ES-I3 (cell line): ENCODE data around the gene PDLIM7.

Experiments
- H3K36me3 ChIP-seq: 2 replicates; pipeline ENCODE4 v1.6.1; 2013; ENCODE audit warnings: mild to moderate bottlenecking, low read length, control low read depth, moderate library complexity; ENCODE audit not compliant: insufficient read depth
- H3K4me1 ChIP-seq: 2 replicates; pipeline ENCODE4 v1.6.1; 2013; ENCODE audit warnings: mild to moderate bottlenecking, control low read depth, low read length; ENCODE audit not compliant: insufficient read depth
- H3K9ac ChIP-seq: 2 replicates; pipeline ENCODE4 v1.6.1; 2013; ENCODE audit warnings: low read depth, mild to moderate bottlenecking, low read length, moderate library complexity
- H3K9me3 ChIP-seq: 2 replicates; pipeline ENCODE4 v1.6.1; 2013; ENCODE audit warnings: mild to moderate bottlenecking, low read length, moderate library complexity; ENCODE audit not compliant: control insufficient read depth, insufficient read depth

Gene PDLIM7

DNA sequence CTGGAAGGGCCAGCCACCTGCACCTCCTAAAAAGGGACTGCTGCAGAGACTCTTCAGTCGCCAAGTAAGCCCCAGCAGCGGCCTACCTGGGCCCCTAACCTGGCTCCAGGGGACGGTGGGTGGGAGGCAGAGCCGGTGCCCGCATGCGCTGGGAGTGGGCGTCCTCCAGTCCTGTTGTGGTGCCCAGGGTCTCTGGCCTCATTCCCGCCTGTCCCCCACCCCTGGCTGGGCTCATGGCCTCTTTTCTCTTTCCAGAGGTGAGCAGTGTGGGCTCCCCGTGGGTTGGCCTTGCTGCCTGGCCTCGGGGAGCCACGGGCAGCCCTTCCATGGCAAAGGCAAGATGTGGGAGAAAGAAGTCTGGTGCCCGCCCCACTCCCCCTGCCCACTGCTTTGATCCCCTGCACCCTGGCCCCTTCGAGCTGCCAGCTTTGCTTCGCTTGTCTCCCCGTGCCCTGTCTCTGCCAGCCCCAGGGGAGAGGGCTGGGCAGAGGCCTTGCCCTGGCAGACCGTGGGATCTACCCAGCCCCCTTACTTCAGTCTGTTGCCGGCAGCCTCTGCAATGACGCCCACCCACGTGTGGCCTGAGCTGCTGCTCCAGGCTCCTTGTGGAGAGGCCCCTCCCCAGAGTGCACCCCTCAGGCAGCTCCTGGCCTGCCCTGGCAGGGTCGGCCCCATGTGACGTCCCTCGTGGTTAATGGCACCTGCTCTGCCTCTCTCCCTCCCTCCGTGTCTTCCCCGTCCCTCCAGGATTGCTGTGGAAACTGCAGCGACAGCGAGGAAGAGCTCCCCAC lies 56.2 kb downstream of the PDLIM7 start:
- Histone ChIP-seq H3K9ac (no peak overlapping the region), H3K36me3 (peaks cover 2% of the 10 kb centered on the region; the same call in 1 of the 2 replicates), H3K4me1 (peaks cover 19% of the 10 kb centered on the region), H3K9me3 (no peaks in the 10 kb centered on the region)

DNA sequence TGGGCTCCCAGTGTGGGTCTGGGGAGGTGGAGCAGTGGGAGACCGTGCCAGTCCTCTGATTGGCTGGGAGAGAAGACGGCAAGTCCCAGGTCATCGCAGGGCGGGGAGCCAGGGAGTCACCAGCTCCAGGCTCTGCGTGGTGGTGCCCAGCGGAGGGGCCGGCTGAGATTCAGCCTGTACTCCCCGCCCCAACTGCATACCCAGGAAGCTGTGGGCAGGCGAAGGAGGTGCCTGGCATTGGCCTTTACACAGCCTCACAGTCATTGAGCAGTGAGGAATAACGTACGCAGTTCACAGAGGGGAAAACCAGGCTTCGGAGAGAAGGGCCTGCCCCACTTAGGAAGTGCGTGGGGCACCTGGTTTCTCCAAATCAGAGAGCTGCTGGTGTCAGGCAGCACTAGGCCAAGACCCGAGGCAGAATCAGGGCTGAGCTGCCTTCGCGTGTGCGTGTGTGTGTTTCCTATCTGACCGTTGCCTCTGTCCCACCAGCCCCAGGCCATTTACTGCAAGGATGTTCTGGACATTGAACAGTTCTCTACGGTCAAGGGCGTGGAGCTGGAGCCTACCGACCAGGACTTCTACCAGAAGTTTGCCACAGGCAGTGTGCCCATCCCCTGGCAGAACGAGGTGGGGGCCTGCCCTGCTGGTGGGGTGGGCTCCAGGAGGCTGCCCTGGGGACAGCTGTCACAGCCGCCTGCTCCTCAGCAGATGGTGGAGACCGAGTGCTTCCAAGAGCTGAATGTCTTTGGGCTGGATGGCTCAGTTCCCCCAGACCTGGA lies 57.0 kb downstream of the PDLIM7 start:
- peaks cover 5% of the 10 kb centered on the region for H3K36me3 ChIP-seq
- peaks cover 14% of the 10 kb centered on the region for H3K4me1 ChIP-seq
- H3K9ac ChIP-seq = no peak overlapping the region
- no peaks in the 10 kb centered on the region for H3K9me3 ChIP-seq

DNA sequence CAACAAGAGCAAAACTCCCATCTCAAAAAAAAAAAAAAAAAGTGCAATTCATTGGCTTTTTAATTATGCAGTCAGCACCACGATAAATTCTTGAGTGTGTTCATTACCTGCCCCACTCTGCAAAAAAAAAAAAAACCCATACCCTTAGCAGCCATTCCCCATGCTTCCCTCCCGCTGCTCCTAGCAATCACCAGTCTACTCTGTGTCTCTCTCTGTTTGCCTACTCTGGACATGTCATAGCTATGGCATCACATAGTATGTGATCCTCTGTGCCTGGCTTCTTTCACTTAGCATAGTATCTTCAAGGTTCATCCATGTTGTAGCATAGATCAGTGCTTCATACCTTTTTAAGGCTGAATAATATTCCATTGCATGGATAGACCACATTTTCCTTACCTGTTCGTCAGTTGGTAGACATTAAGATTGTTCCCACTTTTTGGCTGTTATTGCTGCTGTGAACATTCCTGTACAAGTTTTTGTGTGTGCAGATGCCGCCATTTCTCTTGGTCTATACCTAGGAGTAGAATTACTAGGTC lies 57.8 kb downstream of the PDLIM7 start:
- no peaks in the 10 kb centered on the region for H3K9me3 ChIP-seq
- H3K36me3 ChIP-seq = peaks cover 6% of the 10 kb centered on the region
- no peak overlapping the region for H3K9ac ChIP-seq
- H3K4me1 ChIP-seq = peaks cover 8% of the 10 kb centered on the region

GRCh38 chr5:177438468-177438867 lies 58.9 kb downstream of the PDLIM7 start:
- Histone ChIP-seq H3K4me1 (peaks cover 4% of the 10 kb centered on the region; the same call in 1 of the 2 replicates), H3K9me3 (no peaks in the 10 kb centered on the region), H3K36me3 (peaks cover 6% of the 10 kb centered on the region), H3K9ac (no peak overlapping the region)

DNA sequence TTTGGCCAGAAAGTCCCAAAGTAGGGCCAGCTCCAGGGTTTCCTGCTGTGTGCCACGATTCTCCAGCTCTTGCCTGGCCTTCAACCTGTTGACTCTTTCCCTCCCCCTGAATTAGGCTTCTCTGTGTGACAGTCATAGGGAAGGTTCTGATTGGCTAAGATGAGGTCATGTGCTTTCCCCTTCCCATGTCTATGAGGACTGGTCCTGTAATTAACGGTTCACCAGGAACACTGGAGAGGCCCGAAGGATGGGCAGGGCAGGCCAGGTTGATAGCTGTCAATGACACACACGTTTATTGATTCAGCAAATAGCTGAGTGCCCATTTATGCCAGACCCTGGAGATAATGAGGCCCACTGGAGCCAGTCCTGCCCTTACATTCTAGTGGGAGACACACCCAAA lies 59.8 kb downstream of the PDLIM7 start:
- Histone ChIP-seq H3K4me1 (peaks cover 4% of the 10 kb centered on the region; the same call in 1 of the 2 replicates), H3K9ac (no peak overlapping the region), H3K36me3 (peaks cover 6% of the 10 kb centered on the region), H3K9me3 (no peaks in the 10 kb centered on the region)

DNA sequence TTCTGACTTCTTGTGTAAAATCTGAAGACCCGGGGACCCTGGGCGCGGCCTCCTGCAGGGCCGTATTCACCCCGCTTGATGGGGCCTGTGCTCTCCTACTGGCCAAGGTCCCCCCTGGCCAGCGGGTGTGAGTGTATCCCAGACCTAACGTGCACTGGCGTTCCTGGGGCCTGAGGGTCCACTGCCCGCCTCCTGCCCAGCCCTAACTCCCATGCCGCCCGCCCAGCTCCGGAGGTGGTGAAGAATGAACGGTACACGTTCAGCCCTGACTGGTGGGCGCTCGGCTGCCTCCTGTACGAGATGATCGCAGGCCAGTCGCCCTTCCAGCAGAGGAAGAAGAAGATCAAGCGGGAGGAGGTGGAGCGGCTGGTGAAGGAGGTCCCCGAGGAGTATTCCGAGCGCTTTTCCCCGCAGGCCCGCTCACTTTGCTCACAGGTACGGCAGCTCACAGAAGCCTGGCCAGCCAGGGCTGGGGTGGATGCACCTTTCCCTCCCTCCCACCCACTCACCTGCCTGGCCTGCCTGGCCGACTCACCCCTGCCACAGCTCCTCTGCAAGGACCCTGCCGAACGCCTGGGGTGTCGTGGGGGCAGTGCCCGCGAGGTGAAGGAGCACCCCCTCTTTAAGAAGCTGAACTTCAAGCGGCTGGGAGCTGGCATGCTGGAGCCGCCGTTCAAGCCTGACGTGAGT lies 61.4 kb downstream of the PDLIM7 start:
- Histone ChIP-seq H3K4me1 (peaks cover 4% of the 10 kb centered on the region; the same call in 1 of the 2 replicates), H3K36me3 (peaks cover 6% of the 10 kb centered on the region), H3K9ac (no peak overlapping the region), H3K9me3 (no peaks in the 10 kb centered on the region)

- H3K36me3 ChIP-seq = peaks cover 6% of the 10 kb centered on the region
- no peaks in the 10 kb centered on the region for H3K9me3 ChIP-seq
Observed at GRCh38 chr5:177434942-177435738, 62.3 kb downstream of the PDLIM7 start.

DNA sequence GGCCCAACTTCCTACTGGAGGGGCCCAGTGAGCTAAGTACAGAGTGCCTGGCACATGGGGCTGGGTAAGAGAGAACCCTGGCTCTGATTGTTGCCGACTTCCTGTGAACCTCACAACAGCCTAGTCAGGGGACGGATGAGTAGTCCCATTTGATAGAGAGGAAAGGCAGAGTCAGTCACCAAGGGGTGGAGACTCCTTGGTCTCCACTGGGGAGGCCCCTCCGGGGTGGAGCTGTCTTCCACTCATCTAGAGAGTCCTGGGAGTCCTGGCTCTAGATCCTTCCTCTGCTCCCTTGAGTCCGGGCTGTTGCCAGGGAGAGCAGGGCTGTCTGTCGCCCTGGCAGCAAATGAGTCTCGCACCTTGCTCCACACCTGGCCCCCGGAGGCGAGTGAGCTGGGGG lies 63.0 kb downstream of the PDLIM7 start:
- peaks cover 2% of the 10 kb centered on the region; the same call in 1 of the 2 replicates for H3K4me1 ChIP-seq
- H3K36me3 ChIP-seq = peaks cover 6% of the 10 kb centered on the region
- H3K9ac ChIP-seq = no peak overlapping the region
- H3K9me3 ChIP-seq = no peaks in the 10 kb centered on the region

More at GRCh38 chr5:177434942-177435738, 62.3 kb downstream of the PDLIM7 start:
- Histone ChIP-seq H3K4me1 (peaks cover 4% of the 10 kb centered on the region; the same call in 1 of the 2 replicates), H3K9ac (no peak overlapping the region)

DNA sequence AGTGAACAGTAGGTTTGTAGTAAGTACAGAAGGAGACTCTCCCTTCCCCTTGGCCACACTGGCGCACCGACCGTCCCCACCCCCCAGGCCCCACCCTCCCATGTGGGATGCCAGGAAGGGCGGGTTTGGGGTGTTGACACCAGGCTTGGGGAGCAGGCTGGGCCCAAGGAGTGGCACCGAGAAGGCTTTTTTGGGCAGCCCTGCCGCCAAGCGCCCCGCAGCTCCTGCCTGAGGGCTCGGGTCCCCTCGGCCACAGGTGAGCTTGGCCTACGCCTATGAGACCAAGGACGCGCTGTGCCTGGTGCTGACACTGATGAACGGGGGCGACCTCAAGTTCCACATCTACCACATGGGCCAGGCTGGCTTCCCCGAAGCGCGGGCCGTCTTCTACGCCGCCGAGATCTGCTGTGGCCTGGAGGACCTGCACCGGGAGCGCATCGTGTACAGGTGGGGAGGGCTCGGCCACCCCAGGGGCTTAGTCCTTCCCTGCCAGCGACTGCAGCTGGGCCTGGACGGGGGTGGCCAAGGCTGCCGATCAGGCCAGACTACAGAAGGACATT lies 63.7 kb downstream of the PDLIM7 start:
- Histone ChIP-seq H3K9me3 (no peaks in the 10 kb centered on the region), H3K36me3 (peaks cover 6% of the 10 kb centered on the region), H3K9ac (no peak overlapping the region), H3K4me1 (peaks cover 3% of the 10 kb centered on the region; the same call in 1 of the 2 replicates)
